Body of pancreas (tissue), 4 donors: ENCODE data around the gene ABCC4. TPM values are rescaled to one million over a fixed set of nuclear protein-coding genes. Genes with fewer than 3 reads are reported as not detected.

Source experiments
- ATAC-seq: fragments of 150-250 bp; one replicate; pipeline ENCODE4 v1.9.1; 2016
- DNase-seq, 4 donors: peaks; one replicate each; pipeline ENCODE4 v3.0.0-alpha.2; 2019
- H3K27ac ChIP-seq, 4 donors: fragments of 200-600 bp; sonication (generic); 1 replicate in 3 of 4; 2 replicates in 1 of 4; pipeline versions ENCODE4 v1.5.1 to v1.6.1; 2016 to 2019; ENCODE audit warnings: mild to moderate bottlenecking in 1 of 4, mixed read lengths in 1 of 4, moderate library complexity in 1 of 4
- H3K27me3 ChIP-seq, 2 donors: fragments of 200-600 bp; sonication (generic); one replicate each; pipeline ENCODE4 v1.6.0; 2016; ENCODE audit warnings: mild to moderate bottlenecking in 1 of 2
- H3K36me3 ChIP-seq, 2 donors: fragments of 200-600 bp; sonication (generic); replicated peaks in 1 of 2; 2 replicates each; pipeline ENCODE4 v1.5.1; 2016; ENCODE audit warnings: low read depth in 2 of 2; ENCODE audit not compliant: insufficient read depth in 1 of 2
- H3K4me1 ChIP-seq: fragments of 200-600 bp; sonication (generic); one replicate; pipeline ENCODE4 v1.6.0; 2016
- H3K4me3 ChIP-seq, 2 donors: fragments of 200-600 bp; sonication (generic); 1 replicate in 1 of 2; 2 replicates in 1 of 2; pipeline ENCODE4 v1.5.1; 2016 to 2019
- H3K9me3 ChIP-seq, 3 donors: fragments of 200-600 bp; sonication (generic); 1 replicate in 2 of 3; 2 replicates in 1 of 3; pipeline ENCODE4 v1.5.1; 2016
- POLR2A ChIP-seq, 3 donors: fragments of 450-650 bp; IDR thresholded peaks; one replicate each; pipeline ENCODE4 v1.6.1; 2016; ENCODE audit warnings: antibody characterized with exemption in 3 of 3, mild to moderate bottlenecking in 2 of 3
- WGBS, 2 donors: methylation state at CpG; one replicate each; pipeline ENCODE4 v1.1.5; 2017; 5-methylcytosine and 5-hydroxymethylcytosine counted together
- intact Hi-C: fragments of 100-400 bp; cut with DNase I; formaldehyde crosslinking; loops from one replicate; pipeline ENCODE4 v1.15.1; 2023
- total RNA-seq, 2 donors: library from RNA; depleted of rRNA; stranded (reverse); fragments of >200 nt; gene quantifications; one replicate each; pipeline ENCODE4 v1.1.0, GENCODE V29; 2016
- TF ChIP-seq, protein P1 (sequence below), 7 experiments: fragments of 450-650 bp in 4 of 7; fragments of 200-600 bp in 3 of 7; sonication (generic) in 3 of 7; IDR thresholded peaks; one replicate each; pipeline ENCODE4 v1.5.1; 2016 to 2019; ENCODE audit warnings: antibody characterized with exemption in 7 of 7

ABCC4 gene
- total RNA-seq, 2 donors from 2014 or later = 5.4 to 6.6 TPM

- 92 to 94% methylated on average over 8 of the region's 8 CpGs for WGBS, 2 donors
- Histone ChIP-seq H3K27ac (no peak overlapping the region), H3K27me3 (no peaks in the 10 kb centered on the region), H3K36me3 (no peaks in the 10 kb centered on the region), H3K4me3 (no peak overlapping the region), H3K9me3 (no peaks in the 10 kb centered on the region), H3K4me1 (no peaks in the 10 kb centered on the region)
- intact Hi-C loops = no loop called here
- no peak for DNase-seq
- no peak for ATAC-seq
- TF ChIP-seq, protein P1, sequence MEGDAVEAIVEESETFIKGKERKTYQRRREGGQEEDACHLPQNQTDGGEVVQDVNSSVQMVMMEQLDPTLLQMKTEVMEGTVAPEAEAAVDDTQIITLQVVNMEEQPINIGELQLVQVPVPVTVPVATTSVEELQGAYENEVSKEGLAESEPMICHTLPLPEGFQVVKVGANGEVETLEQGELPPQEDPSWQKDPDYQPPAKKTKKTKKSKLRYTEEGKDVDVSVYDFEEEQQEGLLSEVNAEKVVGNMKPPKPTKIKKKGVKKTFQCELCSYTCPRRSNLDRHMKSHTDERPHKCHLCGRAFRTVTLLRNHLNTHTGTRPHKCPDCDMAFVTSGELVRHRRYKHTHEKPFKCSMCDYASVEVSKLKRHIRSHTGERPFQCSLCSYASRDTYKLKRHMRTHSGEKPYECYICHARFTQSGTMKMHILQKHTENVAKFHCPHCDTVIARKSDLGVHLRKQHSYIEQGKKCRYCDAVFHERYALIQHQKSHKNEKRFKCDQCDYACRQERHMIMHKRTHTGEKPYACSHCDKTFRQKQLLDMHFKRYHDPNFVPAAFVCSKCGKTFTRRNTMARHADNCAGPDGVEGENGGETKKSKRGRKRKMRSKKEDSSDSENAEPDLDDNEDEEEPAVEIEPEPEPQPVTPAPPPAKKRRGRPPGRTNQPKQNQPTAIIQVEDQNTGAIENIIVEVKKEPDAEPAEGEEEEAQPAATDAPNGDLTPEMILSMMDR (IDR thresholded peaks at IDR 0.05) = no peak
- no peak for TF ChIP-seq POLR2A (IDR thresholded peaks at IDR 0.05)
These were observed 182.5 kb downstream of the ABCC4 start for GRCh38 chr13:95118541-95119324.

- no peaks in the 10 kb centered on the region for H3K27me3 ChIP-seq
- no peak for DNase-seq
- no peaks in the 10 kb centered on the region for H3K4me1 ChIP-seq
- H3K36me3 ChIP-seq = no peaks in the 10 kb centered on the region
- intact Hi-C loops = no loop called here
- no peaks in the 10 kb centered on the region for H3K9me3 ChIP-seq
- whole genome bisulfite sequencing, 2 donors = 75 to 79% methylated on average over 6 of the region's 6 CpGs
- no peak overlapping the region for H3K27ac ChIP-seq
- no peak overlapping the region for H3K4me3 ChIP-seq
- no peak for ATAC-seq
- no peak for TF ChIP-seq POLR2A (IDR thresholded peaks at IDR 0.05)
- TF ChIP-seq, protein P1 (IDR thresholded peaks at IDR 0.05) = no peak
These were observed 184.2 kb downstream of the ABCC4 start for GRCh38 chr13:95117092-95117491.

- ATAC-seq (no peak), DNase-seq (no peak)
- 88 to 95% methylated on average over 10 of the region's 10 CpGs for WGBS, 2 donors
- H3K27ac ChIP-seq = no peak overlapping the region
- H3K4me1 ChIP-seq = no peaks in the 10 kb centered on the region
- no peaks in the 10 kb centered on the region for H3K9me3 ChIP-seq
- no peaks in the 10 kb centered on the region for H3K27me3 ChIP-seq
- no peaks in the 10 kb centered on the region for H3K36me3 ChIP-seq
- no peak for TF ChIP-seq POLR2A (IDR thresholded peaks at IDR 0.05)
- TF ChIP-seq, protein P1 (IDR thresholded peaks at IDR 0.05) = no peak
- intact Hi-C loops = no loop called here
- no peak overlapping the region for H3K4me3 ChIP-seq
These were observed 185.7 kb downstream of the ABCC4 start for GRCh38 chr13:95115525-95115924.

GRCh38 chr13:95113601-95114000, 187.7 kb downstream of the ABCC4 start:
- Histone ChIP-seq H3K36me3 (no peaks in the 10 kb centered on the region), H3K27me3 (no peaks in the 10 kb centered on the region), H3K9me3 (no peaks in the 10 kb centered on the region), H3K27ac (no peak overlapping the region), H3K4me3 (no peak overlapping the region), H3K4me1 (no peaks in the 10 kb centered on the region)
- no peak for TF ChIP-seq POLR2A (IDR thresholded peaks at IDR 0.05)
- TF ChIP-seq, protein P1 (IDR thresholded peaks at IDR 0.05) = no peak
- DNase-seq = no peak
- 85 to 91% methylated on average over 5 of the region's 5 CpGs for WGBS, 2 donors
- no peak for ATAC-seq
- intact Hi-C loops = no loop called here

DNA sequence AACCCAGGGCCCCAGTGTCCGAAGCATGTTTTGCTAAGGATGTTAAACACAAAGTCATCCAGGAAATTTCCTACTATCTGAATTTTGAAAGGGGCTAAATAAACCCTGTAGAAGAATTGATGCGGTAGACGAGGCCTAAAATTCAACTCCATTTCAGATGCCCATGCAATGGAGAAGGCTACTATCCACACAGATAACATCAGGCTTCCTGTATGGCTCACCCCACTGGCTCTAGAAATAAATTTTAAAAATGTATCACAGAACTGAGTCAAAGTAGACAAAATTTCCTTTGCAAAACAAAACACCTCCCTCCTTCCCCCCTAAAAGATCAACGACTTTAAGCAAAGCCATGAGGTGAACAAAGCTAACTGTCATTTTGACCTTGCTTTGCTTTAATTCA, 188.4 kb downstream of the ABCC4 start:
- intact Hi-C loops = no loop called here
- 85 to 97% methylated on average over 4 of the region's 4 CpGs for WGBS, 2 donors
- Histone ChIP-seq H3K4me1 (no peaks in the 10 kb centered on the region), H3K4me3 (no peak overlapping the region), H3K27me3 (no peaks in the 10 kb centered on the region), H3K36me3 (no peaks in the 10 kb centered on the region), H3K9me3 (no peaks in the 10 kb centered on the region), H3K27ac (no peak overlapping the region)
- ATAC-seq (no peak), DNase-seq (no peak)
- TF ChIP-seq, protein P1 (IDR thresholded peaks at IDR 0.05) = no peak
- TF ChIP-seq POLR2A (IDR thresholded peaks at IDR 0.05) = no peak
